NOMO-1 treated with DMSO at 0.1 percent for 48 hours (cell line): ENCODE results near the gene PLA2G6.
A peak's percentile ranks its signal among the peaks of the same experiment; 100 is the strongest.

Experiments
- DNase-seq: peaks from one replicate; lab custom pipeline; 2025; ENCODE audit not compliant: unreplicated experiment; lab: John Stamatoyannopoulos, UW

The PLA2G6 gene

GRCh38 chr22:38214302-38215056 is 32.8 kb upstream of the PLA2G6 start:
- peak; percentile 40 for DNase-seq

GRCh38 chr22:38213990-38214301 is 32.3 kb upstream of the PLA2G6 start:
- no peak for DNase-seq

DNA sequence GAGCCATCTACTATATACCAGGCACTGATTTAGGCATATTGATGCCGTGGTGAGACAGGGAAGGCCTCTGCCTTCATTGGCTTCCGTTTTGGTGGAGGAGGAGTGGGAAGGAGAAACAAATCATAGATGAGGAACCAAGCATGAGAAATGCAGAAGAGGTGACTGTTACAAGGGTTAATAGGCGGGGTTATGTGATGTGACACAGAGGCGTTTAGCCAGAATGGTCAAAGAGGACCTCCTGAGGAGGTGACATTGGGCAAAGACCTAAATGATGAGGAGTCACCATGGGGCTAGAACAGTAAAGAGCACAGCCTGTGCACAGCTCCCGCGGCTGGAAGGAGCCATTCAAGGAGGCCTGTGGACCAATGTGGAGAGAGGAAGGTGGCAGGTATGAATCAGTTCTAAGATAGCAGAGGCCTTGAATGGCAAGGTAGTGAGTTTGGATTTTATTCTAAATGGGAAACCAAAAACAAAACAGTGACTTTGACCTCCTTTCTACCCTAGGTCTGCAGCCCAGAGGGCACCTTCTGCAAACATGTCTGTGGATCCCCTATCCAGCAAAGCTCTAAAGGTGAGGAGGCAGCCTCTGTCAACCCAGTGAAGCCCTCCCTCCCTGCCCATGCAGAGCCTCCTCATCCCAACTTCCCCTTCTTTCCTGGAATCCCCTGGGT is 31.8 kb upstream of the PLA2G6 start:
- peak; percentile 90 for DNase-seq

DNA sequence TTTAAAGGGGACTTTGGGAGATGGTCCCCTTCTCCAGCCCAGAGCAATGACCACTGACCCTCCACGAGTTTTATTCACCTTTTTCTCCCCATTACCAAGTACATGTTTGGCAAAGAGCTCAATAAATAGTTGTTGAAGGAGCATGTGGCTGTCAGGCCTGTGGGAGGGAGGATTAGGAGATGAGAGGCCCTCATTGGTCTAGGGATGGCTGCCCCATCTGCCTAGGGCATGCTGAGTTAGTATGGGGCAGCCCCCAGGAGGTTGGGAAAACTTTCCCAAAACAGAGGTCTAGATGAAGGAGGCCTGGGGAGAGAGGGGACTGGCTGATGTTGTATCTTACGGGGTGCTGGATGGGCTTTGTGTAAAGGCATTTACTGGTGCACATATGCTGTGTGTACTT is 30.8 kb upstream of the PLA2G6 start:
- no peak for DNase-seq

DNA sequence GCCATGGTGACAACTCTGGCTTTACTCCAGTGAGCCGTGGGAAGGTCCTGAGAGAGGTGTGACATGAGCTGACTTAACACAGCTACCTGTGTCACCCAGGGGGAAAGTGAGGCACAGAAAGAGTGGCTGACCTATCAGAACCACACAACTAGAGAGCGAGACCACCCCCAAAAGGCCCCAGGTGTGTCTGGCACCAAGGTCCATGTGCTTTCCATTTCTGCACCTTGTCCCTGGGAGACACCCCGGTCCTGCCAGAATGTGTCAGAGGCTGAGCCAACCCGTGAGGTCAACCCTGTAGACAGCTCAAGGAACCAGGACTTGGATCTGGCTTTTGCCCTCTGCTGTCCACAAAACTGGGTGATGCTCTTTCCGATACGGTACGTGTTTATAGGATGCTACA is 29.9 kb upstream of the PLA2G6 start:
- DNase-seq: no peak

DNA sequence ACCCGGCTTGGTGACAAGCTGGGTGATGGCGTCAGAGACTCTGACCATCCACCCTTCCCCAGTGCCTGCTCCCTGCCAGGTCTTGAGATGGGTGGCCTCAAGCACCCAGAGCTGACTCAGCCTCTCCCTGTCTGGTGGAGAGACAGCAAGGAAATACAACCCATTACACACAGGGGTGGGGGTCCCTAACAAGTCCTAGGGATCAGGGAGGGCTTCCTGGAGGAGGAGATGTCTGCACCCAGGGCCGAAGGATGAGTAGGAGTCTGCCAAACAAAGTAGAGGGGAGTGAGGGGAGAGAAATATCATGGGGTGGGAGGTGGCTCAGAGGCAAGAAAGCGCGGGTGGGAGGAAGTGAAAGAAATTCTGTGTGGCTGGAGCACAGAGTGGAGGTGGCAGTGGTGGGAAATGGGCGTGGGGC is 26.9 kb upstream of the PLA2G6 start:
- no peak for DNase-seq

- no peak for DNase-seq
Observed at GRCh38 chr22:38207898-38208432, 26.3 kb upstream of the PLA2G6 start.

GRCh38 chr22:38205261-38206128 is 23.9 kb upstream of the PLA2G6 start:
- no peak for DNase-seq

DNA sequence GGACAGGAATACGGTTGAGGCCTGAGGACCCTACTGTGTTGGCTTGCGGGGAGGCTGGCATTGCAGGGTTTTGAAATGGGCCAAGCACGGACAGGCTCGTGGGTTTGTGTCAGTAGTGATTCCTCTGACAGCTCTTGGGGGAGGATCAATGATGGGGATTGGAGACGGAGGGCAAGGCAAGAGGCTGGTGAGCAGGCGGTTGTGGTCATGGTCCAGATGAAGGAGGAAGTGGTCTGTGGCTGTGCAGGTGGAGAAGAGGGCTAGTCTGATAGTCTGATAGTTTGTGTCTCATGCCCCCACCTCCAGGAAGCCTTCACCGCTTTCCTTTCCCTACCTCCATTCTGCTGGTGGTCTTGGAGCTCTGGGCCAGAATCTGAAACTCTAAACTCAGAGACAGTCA is 23.2 kb upstream of the PLA2G6 start:
- DNase-seq: peak; percentile 40

DNA sequence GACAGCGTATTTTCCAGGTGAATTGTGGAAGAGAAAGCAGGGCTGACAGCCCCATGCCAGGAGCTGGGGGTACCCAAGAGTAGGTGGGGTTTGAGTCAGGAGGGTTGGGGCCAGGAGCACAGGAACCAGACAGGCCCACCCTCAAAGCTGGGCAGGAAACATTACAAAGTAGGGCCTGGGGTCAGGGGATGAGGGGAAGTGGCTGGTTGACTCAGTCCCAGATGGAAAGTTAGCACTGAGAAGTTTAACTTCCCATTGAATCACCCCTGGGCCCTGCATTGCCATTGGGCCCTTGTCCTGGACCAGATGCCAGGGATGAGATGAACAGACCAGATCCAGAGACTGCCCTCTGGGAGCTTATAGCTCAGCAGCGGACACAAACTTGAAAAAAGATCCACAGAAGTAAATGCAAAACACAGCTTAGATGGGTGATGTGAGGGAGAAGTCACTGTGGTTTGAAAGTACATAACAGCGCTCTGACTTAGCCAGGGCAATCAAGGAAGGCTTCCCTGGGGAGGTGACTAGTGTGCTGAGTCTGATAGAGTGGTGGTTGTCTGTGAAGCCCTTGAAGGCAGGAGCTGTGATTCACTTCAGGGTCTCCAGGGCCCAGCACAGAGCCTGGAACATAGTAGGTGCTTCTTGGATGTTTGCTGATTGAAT is 22.4 kb upstream of the PLA2G6 start:
- no peak for DNase-seq

- DNase-seq: no peak
Observed at GRCh38 chr22:38203090-38203810, 21.6 kb upstream of the PLA2G6 start.

DNA sequence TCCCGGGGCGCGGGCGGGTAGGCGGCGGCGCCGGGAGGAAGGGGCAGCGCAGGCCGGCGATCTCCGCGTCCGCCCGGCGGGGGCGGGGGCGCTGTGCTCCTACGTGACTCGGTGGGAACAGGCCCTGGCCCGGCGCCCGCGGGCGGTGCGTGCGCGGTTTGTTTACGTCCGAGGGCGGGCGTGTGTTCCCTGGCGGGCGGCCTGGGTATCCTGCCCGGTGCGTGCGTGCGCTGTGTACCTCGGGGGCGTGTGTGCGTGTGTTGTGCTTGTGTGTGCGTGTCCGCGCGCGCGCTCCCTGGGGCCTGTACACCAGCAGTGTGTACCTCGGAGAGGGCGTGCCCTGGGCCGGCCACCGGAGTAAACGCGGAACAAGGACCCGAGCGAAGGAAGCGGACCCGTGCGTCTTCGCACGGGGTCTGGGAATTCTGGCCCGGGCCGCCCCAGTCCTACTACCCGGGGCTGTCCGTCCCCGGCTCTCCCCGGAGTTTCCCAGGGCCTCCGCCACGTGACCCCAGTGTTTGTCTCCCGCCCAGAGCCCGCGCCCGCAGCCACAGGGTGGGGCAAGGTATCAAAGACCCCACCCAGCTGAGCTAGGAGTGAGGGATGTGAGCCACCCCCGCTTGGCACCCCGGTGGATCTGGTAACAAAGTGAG is 20.9 kb upstream of the PLA2G6 start:
- DNase-seq: no peak

DNA sequence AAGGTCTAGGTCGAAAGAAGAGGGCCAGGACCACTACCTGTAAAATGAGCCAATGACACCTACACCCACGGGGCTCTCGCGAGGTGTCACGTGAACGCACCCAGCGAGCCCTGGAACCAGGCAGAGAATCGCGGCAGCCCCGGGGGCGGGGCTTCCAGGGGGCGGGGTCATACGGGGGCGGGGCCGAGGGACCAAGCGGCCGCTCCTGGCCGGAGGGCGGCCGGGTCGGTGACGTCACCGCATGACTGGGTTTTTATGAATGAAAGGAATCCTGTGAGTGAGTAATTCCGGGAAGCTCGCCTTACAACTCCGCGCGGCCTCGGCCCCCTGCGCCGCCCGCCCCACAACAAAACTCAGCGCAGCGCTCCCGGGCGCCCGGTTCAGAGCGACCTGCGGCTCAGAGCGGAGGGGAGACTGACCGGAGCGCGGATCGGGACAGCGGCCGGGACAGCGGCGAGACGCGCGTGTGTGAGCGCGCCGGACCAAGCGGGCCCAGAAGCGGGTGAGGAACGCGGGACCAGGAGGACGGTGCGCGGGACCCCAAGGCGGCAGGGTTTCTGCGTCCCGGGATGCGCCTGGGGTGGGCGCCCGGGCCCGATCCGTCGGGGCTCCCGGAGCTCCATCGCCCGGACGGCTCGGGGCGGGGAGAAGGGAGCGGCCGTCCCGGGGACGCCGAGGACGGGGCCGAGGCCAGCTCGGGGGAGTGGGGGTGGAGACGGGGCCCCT is 20.2 kb upstream of the PLA2G6 start, which contains the start of gene MAFF:
MAFF (plus strand) TSS at position 284 of the 726 bp plus-strand sequence. CDS start 11,860 bp downstream, outside the sequence.
- DNase-seq: peak; percentile 81

DNA sequence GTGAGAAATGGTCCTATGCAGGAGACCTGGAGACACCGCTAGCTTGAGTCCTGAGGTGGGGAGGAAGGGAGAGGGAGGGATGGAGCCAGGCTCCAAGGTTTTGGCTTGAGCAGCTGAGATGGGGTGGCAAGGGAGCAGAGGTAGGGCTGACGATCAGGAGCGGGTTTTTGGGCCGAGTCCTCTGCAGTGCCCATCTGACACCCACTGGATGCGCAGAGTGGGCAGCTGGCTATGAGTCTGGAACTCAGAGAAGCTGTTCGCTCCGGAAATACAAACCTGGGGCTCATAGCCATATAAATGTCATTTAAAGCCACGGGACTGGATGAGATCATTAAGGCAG is 19.7 kb upstream of the PLA2G6 start:
- DNase-seq: no peak

DNA sequence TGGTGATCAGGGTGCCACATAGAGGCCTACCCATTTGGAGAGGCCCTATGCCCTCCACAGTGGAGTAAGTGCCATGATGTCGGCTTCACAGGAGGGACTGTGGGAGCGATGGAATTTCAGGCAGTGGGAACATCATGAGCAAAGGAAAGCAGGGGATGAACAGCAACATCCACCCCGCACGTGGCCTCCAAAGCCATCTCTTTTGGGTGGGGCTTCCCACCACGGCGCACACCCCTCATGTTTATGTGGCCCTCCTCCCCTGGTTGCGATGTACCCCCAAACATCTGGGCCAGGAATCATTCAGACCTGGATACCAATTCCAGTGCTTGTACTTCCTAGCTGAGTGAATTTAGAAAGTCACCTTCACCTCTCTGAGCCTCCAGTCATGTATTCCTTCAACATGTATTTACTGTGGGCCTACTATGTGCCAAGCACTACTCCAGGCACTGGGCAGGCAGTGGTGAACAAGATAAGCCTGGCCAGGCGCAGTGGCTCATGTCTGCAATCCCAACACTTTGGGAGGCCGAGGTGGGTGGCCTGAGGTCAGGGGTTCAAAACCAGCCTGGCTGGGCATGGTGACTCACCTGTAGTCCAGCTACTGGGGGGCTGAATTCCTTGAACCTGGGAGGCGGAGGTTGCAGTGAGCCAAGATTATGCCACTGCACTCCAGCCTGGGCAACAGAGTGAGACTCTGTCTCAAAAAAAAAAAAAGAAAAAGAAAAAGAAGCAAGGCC is 18.4 kb upstream of the PLA2G6 start:
- no peak for DNase-seq

DNA sequence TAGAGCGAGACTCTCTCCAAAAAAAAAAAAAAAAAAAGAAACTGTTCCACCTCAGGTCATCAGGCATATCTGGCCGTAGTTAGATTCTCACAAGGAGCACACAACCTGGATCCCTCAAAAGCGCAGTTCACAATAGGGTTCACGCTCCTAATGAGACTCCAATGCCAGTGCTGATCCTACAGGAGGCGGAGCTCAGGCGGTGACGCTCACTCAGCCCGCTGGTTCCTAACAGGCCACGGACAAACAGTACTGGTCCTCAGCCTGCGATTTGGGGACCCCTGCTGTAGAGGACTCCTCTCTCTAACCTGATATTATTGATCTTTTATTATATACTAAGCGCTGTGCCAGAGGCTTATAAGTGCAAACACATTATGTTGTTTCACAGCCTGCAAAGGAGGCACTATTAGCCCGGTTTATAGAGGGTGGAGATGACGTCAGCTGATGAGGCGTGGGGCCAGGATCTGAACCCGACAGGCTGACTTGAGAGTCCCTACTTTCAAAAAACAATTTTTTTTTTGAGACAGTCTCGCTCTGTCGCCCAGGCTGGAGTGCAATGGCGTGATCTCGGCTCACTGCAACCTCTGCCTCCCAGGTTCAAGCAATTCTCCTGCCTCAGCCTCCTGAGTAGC is 15.3 kb upstream of the PLA2G6 start:
- DNase-seq: no peak

DNA sequence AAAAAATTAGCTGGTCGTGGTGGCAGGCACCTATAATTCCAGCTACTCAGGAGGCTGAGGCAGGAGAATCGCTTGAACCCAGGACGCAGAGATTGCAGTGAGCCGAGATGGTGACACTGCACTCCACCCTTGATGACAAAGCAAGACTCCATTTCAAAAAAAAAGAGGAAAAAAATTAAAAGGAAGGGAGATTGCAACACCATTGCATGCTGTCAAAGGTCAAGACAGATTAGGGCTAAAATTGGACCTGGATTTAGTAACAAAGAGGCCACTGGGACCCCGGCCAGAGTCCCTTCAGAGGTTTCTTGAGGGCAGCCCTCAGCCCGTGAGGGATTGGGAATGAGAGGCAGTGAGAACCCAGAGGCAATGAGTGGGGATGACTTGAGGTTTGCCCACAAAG is 11.9 kb upstream of the PLA2G6 start:
- DNase-seq: peak; percentile 83

DNA sequence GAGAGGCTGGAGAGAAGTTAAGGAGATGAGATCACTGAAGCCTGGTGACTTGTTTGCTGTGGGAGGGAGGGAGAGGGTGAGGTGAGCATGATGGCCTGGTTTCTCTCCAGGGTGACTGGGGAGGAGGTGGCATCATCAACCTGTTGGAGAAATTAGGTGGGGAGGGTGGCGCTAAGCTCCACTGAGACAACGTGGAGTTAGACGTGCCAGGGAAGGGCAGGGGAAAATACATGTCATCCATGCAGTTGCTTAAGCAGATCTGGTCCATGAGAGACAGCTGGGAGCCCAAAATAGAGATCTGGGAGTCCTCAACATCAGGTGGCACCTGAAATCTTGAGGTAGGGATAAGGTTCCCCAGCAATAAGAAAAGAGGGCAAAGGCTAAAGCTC is 10.8 kb upstream of the PLA2G6 start:
- no peak for DNase-seq
